Stimulated activated CD4-positive, alpha-beta T cell treated with anti-CD3 and anti-CD28 coated beads, Interleukin-2, amount 100 ng/mL, for 48 hours (primary cell): ENCODE measurements around the gene DYDC2.
"Not testable (repeated sequence)": the region's sequence is repeated elsewhere in the genome, so short reads cannot be mapped to it uniquely, and the experiment has no call there.

Source experiments
- DNase-seq, 2 donors: peaks; one replicate each; pipeline ENCODE4 v3.0.0-alpha.2; 2020

The DYDC2 gene

GRCh38 chr10:80356563-80356988, at the start of gene DYDC2, which contains the start of gene DYDC1:
Gene DYDC2, plus strand, starts transcription at chr10:80356781. Its CDS starts 5,663 bp downstream, at chr10:80362444.
Gene DYDC1, minus strand, starts transcription at chr10:80356755. Its CDS starts 4,154 bp downstream, at chr10:80352601.
- DNase-seq, result peak; percentile 35 to 62

GRCh38 chr10:80313523-80313922, 43.1 kb upstream of the DYDC2 start:
- no peak for DNase-seq

GRCh38 chr10:80315391-80315790, 41.2 kb upstream of the DYDC2 start:
- no peak for DNase-seq

- no peak for DNase-seq
These were observed 37.8 kb upstream of the DYDC2 start for GRCh38 chr10:80318742-80319141.

GRCh38 chr10:80319318-80319717, 37.3 kb upstream of the DYDC2 start:
- no peak for DNase-seq

- no peak for DNase-seq
These were observed 36.8 kb upstream of the DYDC2 start for GRCh38 chr10:80319725-80320290.

- DNase-seq, result no peak
These were observed 36.2 kb upstream of the DYDC2 start for GRCh38 chr10:80320377-80320776.

GRCh38 chr10:80321183-80321582, 35.4 kb upstream of the DYDC2 start:
- DNase-seq, result no peak

GRCh38 chr10:80322158-80322557, 34.4 kb upstream of the DYDC2 start:
- DNase-seq, result no peak

- DNase-seq, result no peak
These were observed 33.9 kb upstream of the DYDC2 start for GRCh38 chr10:80322711-80323110.

GRCh38 chr10:80323311-80323710, 33.3 kb upstream of the DYDC2 start:
- no peak for DNase-seq

- DNase-seq, result no peak
These were observed 32.5 kb upstream of the DYDC2 start for GRCh38 chr10:80324086-80324485.

GRCh38 chr10:80324891-80325364, 31.7 kb upstream of the DYDC2 start:
- no peak for DNase-seq

GRCh38 chr10:80333983-80334382, 22.6 kb upstream of the DYDC2 start:
- no peak for DNase-seq

GRCh38 chr10:80344276-80344675, 12.3 kb upstream of the DYDC2 start:
- DNase-seq, result no peak

GRCh38 chr10:80344912-80345311, 11.7 kb upstream of the DYDC2 start:
- DNase-seq, result no peak

GRCh38 chr10:80350251-80350650, 6.3 kb upstream of the DYDC2 start:
- DNase-seq, result no peak

- no peak for DNase-seq
These were observed 5.4 kb upstream of the DYDC2 start for GRCh38 chr10:80351220-80351619.

GRCh38 chr10:80356989-80357850, 639 bp downstream of the DYDC2 start:
- no peak for DNase-seq

GRCh38 chr10:80357851-80358125, 1.2 kb downstream of the DYDC2 start:
- DNase-seq, result no peak

- not testable (repeated sequence) for DNase-seq
These were observed 2.3 kb downstream of the DYDC2 start for GRCh38 chr10:80358925-80359324.

GRCh38 chr10:80359644-80360043, 3.1 kb downstream of the DYDC2 start:
- DNase-seq, result no peak

GRCh38 chr10:80365510-80365909, 8.9 kb downstream of the DYDC2 start:
- DNase-seq, result no peak

GRCh38 chr10:80371467-80371866, 14.9 kb downstream of the DYDC2 start:
- no peak for DNase-seq
